Ovary (tissue), 9 donors: Measurements from ENCODE around the gene MID1. TPM values are rescaled to one million over a fixed set of nuclear protein-coding genes. Genes with fewer than 3 reads are reported as not detected.

Source experiments
- DNase-seq, 5 donors: peaks; one replicate each; pipeline ENCODE4 v3.0.0-alpha.2; 2019 to 2020
- H3K27ac ChIP-seq, 2 donors: fragments of 200-600 bp; one replicate each; pipeline versions ENCODE4 v1.5.1 to v1.8.0; 2019 to 2022
- H3K27me3 ChIP-seq: fragments of 200-600 bp; one replicate; pipeline ENCODE4 v1.8.0; 2022
- H3K36me3 ChIP-seq: fragments of 200-600 bp; sonication (generic); one replicate; pipeline ENCODE4 v1.5.1; 2019
- H3K4me1 ChIP-seq: one replicate; pipeline ENCODE4 v1.8.1; 2013; ENCODE audit warnings: mild to moderate bottlenecking, moderate library complexity; ENCODE audit not compliant: insufficient read depth
- H3K4me3 ChIP-seq: fragments of 200-600 bp; sonication (generic); one replicate; pipeline ENCODE4 v1.5.1; 2017
- H3K9me3 ChIP-seq, 2 donors: fragments of 200-600 bp in 1 of 2; sonication (generic) in 1 of 2; one replicate each; pipeline versions ENCODE4 v1.5.1 to v1.8.1; 2013 to 2019; ENCODE audit warnings: mild to moderate bottlenecking in 1 of 2, moderate library complexity in 1 of 2
- CTCF ChIP-seq, 3 donors: fragments of 450-650 bp in 2 of 3; fragments of 200-600 bp in 1 of 3; IDR thresholded peaks; one replicate each; pipeline versions ENCODE4 v1.5.1 to v1.8.0; 2016 to 2022; ENCODE audit warnings: antibody characterized with exemption in 3 of 3, mild to moderate bottlenecking in 1 of 3
- EP300 ChIP-seq: sonication (generic); formaldehyde crosslinking; IDR thresholded peaks from one replicate; pipeline ENCODE4 v1.6.1; 2017; ENCODE audit warnings: antibody characterized with exemption
- POLR2A ChIP-seq: fragments of 450-650 bp; IDR thresholded peaks from one replicate; pipeline ENCODE4 v1.6.1; 2017; ENCODE audit warnings: antibody characterized with exemption, mild to moderate bottlenecking, moderate library complexity
- WGBS, 3 donors: extraction: QIAGEN DNeasy Blood & Tissue Kit in 1 of 3; methylation state at CpG; one replicate each; pipeline versions ENCODE4 v1.1.5 to v1.1.7; 2013 to 2017; 5-methylcytosine and 5-hydroxymethylcytosine counted together
- intact Hi-C, 4 donors: fragments of 100-400 bp; cut with DNase I; formaldehyde crosslinking; loops; one replicate each; pipeline versions ENCODE4 v1.11.0 to v1.15.1; 2022 to 2023
- polyA plus RNA-seq, 2 donors: library from polyadenylated mRNA; stranded (reverse); fragments of 200-250 nt in 1 of 2; fragments of 350-450 nt in 1 of 2; fragmentation: Illumina TruSeq in 1 of 2; extraction: RNeasy Lipid Tissue Mini Kit (QIAGEN cat#74804) in 1 of 2; gene quantifications; one replicate each; pipeline ENCODE4 v1.2.3, GENCODE V29; 2013 to 2014
- total RNA-seq, 7 donors: library from RNA; depleted of rRNA in 2 of 7; stranded (reverse); fragments of >200 nt in 2 of 7; fragmentation: NEBNext Ultra II Directional in 3 of 7; extraction: Animal tissue kit (Norgen Biotek cat#: 25700) in 3 of 7; gene quantifications; one replicate each; pipeline versions ENCODE4 v1.1.0 to v1.2.4, GENCODE V29; 2016 to 2023
- donor health status: DM: no; HTN: no; CAD: no; lungs with moderate emphysema.
- donor health status: DM: no; HTN: no; CAD: no.
- donor health status: Bipolar disorder and iron deficiency.
- donor health status: DM: yes; HTN: yes; CAD: no.
- donor health status: DM: no; HTN: no; CAD: no.
- donor health status: DM: yes; HTN: yes; CAD: no.

The MID1 gene
- total and polyA plus RNA-seq, 9 donors: 4.0 to 25.7 (median 17.0) TPM

GRCh38 chrX:10617186-10617998 is 3.0 kb downstream of the MID1 start:
- no peaks in the 10 kb centered on the region for H3K36me3 ChIP-seq
- DNase-seq: no peak
- H3K4me1 ChIP-seq: peaks cover 3% of the 10 kb centered on the region
- H3K27me3 ChIP-seq: no peaks in the 10 kb centered on the region
- WGBS, 3 donors: 34 to 40% (median 39%) methylated on average over 10 of the region's 10 CpGs
- TF ChIP-seq POLR2A (no peak), EP300 (no peak), CTCF (IDR thresholded peaks at IDR 0.05) (no peak)
- no peak overlapping the region for H3K27ac ChIP-seq
- H3K4me3 ChIP-seq: peak overlapping the region; percentile 13
- no peaks in the 10 kb centered on the region for H3K9me3 ChIP-seq
- intact Hi-C loops: no loop called here

DNA sequence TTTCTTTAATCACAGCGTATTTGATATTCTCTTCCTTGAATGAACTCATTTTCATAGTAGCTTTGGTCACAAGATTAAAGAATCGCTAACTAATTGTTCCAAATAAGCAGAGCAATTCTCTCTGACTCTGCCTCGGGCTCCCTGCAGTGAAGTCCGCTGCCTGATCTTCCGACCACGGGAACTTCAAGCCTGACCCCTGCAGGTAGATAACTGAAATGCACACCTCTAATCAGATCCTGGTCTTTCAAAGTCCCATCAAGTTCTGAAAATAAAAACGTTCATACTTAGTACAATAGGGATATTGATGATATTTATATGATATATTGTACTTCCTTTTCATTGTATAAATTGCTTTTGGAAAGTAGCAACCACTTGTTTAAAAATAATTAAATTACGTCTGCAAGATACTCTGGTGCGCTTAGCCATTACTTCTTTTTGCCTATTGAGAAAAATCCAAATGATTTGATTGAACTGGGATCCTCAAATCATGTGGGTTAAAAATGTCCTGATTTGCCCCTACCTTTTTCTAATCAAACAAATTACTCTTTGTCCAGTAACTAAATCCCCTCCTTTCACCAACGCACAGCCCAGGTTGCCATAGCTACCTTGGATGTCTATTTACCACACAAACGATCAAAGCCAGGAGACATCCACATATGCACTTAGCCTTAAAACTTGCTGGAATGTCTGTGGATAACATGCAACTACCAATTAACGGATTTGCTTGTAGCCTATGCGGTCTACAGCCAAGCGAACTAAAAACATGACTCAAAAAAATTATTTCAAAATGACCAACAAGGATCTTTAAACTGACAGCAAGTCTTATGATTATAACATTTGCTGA is 4.2 kb downstream of the MID1 start:
- no peaks in the 10 kb centered on the region for H3K27me3 ChIP-seq
- H3K36me3 ChIP-seq: no peaks in the 10 kb centered on the region
- no peak overlapping the region for H3K27ac ChIP-seq
- no peak overlapping the region for H3K4me3 ChIP-seq
- 28 to 35% (median 31%) methylated on average over 14 of the region's 14 CpGs for WGBS, 3 donors
- intact Hi-C loops: no loop called here
- peak in 2 of 3 donors; percentile 44 to 50 for TF ChIP-seq CTCF (IDR thresholded peaks at IDR 0.05)
- no peak for TF ChIP-seq EP300
- no peaks in the 10 kb centered on the region for H3K9me3 ChIP-seq
- H3K4me1 ChIP-seq: peaks cover 3% of the 10 kb centered on the region
- peak in 4 of 5 donors; percentile 24 to 49 (median 30) for DNase-seq

- no peak for DNase-seq
- Histone ChIP-seq H3K36me3 (no peaks in the 10 kb centered on the region), H3K27ac (no peak overlapping the region), H3K27me3 (no peaks in the 10 kb centered on the region), H3K4me3 (no peak overlapping the region), H3K9me3 (no peaks in the 10 kb centered on the region), H3K4me1 (peaks cover 2% of the 10 kb centered on the region)
- 34 to 43% (median 34%) methylated on average over 4 of the region's 4 CpGs for WGBS, 3 donors
- TF ChIP-seq EP300: no peak
- TF ChIP-seq POLR2A: no peak
- TF ChIP-seq CTCF (IDR thresholded peaks at IDR 0.05): no peak
- intact Hi-C loops: no loop called here
These were observed 8.2 kb downstream of the MID1 start for GRCh38 chrX:10612215-10612614.

GRCh38 chrX:10611441-10612090 is 8.8 kb downstream of the MID1 start:
- intact Hi-C loops: no loop called here
- Histone ChIP-seq H3K27ac (no peak overlapping the region), H3K4me3 (no peak overlapping the region), H3K4me1 (peaks cover 2% of the 10 kb centered on the region), H3K27me3 (no peaks in the 10 kb centered on the region), H3K36me3 (no peaks in the 10 kb centered on the region), H3K9me3 (no peaks in the 10 kb centered on the region)
- 20 to 28% (median 20%) methylated on average over 4 of the region's 4 CpGs for WGBS, 3 donors
- no peak for TF ChIP-seq CTCF (IDR thresholded peaks at IDR 0.05)
- TF ChIP-seq EP300: no peak
- TF ChIP-seq POLR2A: no peak
- DNase-seq: no peak
